ENCODE measurements around the gene SMO. TPM values are rescaled to one million over a fixed set of nuclear protein-coding genes. Genes with fewer than 3 reads are reported as not detected.

The SMO gene
- total RNA-seq, 2 experiments from 2014 or later, result not detected

GRCh38 chr7:129244220-129244619 lies 55.8 kb downstream of the SMO start:
- Histone ChIP-seq H3K4me3 (ENCODE audit: low read length) (no peak overlapping the region), H3K27ac (ENCODE audit: low read depth in 1 of 2, low read length in 2 of 2) (no peak overlapping the region), H3K36me3 (ENCODE audit: insufficient read depth, low read length) (no peaks in the 10 kb centered on the region), H3K27me3 (ENCODE audit: control insufficient read depth in 1 of 2, insufficient read depth in 2 of 2, low read length in 2 of 2) (no peaks in the 10 kb centered on the region), H3K4me1 (ENCODE audit: insufficient read depth, low read length) (no peaks in the 10 kb centered on the region), H3K9me3 (ENCODE audit: control insufficient read depth in 1 of 2, insufficient read depth in 1 of 2, low read length in 2 of 2) (no peaks in the 10 kb centered on the region)
- CTCF ChIA-PET, result no interaction called here
- DNase-seq (no peak), ATAC-seq (ENCODE audit: poor library complexity) (no peak)
- POLR2A ChIA-PET, result no interaction called here
- no peak overlapping the region for H3K4me3 Mint-ChIP-seq
- H3K4me1 Mint-ChIP-seq (ENCODE audit: low read depth), result peaks cover 5% of the 10 kb centered on the region
- TF ChIP-seq, protein P1, sequence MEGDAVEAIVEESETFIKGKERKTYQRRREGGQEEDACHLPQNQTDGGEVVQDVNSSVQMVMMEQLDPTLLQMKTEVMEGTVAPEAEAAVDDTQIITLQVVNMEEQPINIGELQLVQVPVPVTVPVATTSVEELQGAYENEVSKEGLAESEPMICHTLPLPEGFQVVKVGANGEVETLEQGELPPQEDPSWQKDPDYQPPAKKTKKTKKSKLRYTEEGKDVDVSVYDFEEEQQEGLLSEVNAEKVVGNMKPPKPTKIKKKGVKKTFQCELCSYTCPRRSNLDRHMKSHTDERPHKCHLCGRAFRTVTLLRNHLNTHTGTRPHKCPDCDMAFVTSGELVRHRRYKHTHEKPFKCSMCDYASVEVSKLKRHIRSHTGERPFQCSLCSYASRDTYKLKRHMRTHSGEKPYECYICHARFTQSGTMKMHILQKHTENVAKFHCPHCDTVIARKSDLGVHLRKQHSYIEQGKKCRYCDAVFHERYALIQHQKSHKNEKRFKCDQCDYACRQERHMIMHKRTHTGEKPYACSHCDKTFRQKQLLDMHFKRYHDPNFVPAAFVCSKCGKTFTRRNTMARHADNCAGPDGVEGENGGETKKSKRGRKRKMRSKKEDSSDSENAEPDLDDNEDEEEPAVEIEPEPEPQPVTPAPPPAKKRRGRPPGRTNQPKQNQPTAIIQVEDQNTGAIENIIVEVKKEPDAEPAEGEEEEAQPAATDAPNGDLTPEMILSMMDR (IDR thresholded peaks at IDR 0.05), result no peak
- no peak overlapping the region for H3K27ac Mint-ChIP-seq
- intact Hi-C loops (cut with DNase I, micrococcal nuclease), result no loop called here
- peaks cover 25% of the 10 kb centered on the region for H3K36me3 Mint-ChIP-seq (ENCODE audit: low read depth)
- H3K9me3 Mint-ChIP-seq, result peaks cover 7% of the 10 kb centered on the region
- no peaks in the 10 kb centered on the region for H3K27me3 Mint-ChIP-seq

DNA sequence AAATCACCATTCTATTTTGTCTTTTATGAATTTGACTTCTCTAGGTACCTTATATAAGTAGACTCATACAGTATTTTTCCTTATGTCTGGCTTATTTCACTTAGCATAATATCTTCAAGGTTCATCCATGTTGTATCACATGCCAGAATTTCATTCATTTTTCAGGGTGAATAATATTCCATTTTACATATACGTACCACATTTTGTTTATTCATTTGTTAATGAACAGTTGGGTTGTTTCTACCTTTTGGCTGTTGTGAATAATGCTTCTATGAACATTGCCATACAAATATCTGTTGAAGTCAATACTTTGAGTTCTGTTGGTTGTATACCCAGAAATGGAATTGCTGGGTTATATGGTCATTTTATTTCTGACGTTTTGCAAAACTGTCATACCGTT lies 57.1 kb downstream of the SMO start:
- ChIA-PET POLR2A (no interaction called here), CTCF (no interaction called here)
- H3K4me3 Mint-ChIP-seq, result no peak overlapping the region
- H3K27me3 ChIP-seq (ENCODE audit: control insufficient read depth in 1 of 2, insufficient read depth in 2 of 2, low read length in 2 of 2), result no peaks in the 10 kb centered on the region
- no peaks in the 10 kb centered on the region for H3K9me3 ChIP-seq (ENCODE audit: control insufficient read depth in 1 of 2, insufficient read depth in 1 of 2, low read length in 2 of 2)
- no peaks in the 10 kb centered on the region for H3K36me3 ChIP-seq (ENCODE audit: insufficient read depth, low read length)
- H3K27me3 Mint-ChIP-seq, result no peaks in the 10 kb centered on the region
- no peak overlapping the region for H3K4me3 ChIP-seq (ENCODE audit: low read length)
- H3K4me1 Mint-ChIP-seq (ENCODE audit: low read depth), result peaks cover 8% of the 10 kb centered on the region
- H3K27ac Mint-ChIP-seq, result no peak overlapping the region
- H3K9me3 Mint-ChIP-seq, result peaks cover 7% of the 10 kb centered on the region
- H3K27ac ChIP-seq (ENCODE audit: low read depth in 1 of 2, low read length in 2 of 2), result no peak overlapping the region
- no peaks in the 10 kb centered on the region for H3K4me1 ChIP-seq (ENCODE audit: insufficient read depth, low read length)
- ATAC-seq (ENCODE audit: poor library complexity) (no peak), DNase-seq (no peak)
- intact Hi-C loops (cut with DNase I, micrococcal nuclease), result no loop called here
- TF ChIP-seq, protein P1 (IDR thresholded peaks at IDR 0.05), result no peak
- peaks cover 25% of the 10 kb centered on the region for H3K36me3 Mint-ChIP-seq (ENCODE audit: low read depth)

DNA sequence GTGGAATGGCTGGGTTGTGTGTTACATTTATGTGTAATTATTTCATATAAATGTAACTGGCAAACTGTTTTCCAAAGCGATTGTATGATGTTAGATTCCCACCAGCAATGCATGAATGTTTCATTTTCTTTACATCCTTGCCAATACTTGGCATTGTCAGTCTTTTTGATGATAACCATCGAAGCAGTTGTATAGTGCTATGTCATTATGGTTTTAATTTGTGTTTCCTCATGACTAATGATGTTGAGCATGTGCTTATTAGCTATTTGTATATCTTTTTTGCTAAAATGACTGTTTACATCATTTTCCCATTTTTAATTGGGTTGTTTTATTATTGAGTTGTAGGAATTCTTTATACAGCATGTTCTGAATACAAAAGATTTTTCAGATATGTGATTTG lies 58.7 kb downstream of the SMO start:
- H3K27me3 ChIP-seq (ENCODE audit: control insufficient read depth in 1 of 2, insufficient read depth in 2 of 2, low read length in 2 of 2), result no peaks in the 10 kb centered on the region
- ATAC-seq (ENCODE audit: poor library complexity) (no peak), DNase-seq (no peak)
- H3K36me3 ChIP-seq (ENCODE audit: insufficient read depth, low read length), result no peaks in the 10 kb centered on the region
- H3K4me3 ChIP-seq (ENCODE audit: low read length), result no peak overlapping the region
- Mint-ChIP-seq H3K9me3 (peaks cover 7% of the 10 kb centered on the region), H3K4me3 (no peak overlapping the region), H3K36me3 (ENCODE audit: low read depth) (peaks cover 25% of the 10 kb centered on the region), H3K4me1 (ENCODE audit: low read depth) (peaks cover 18% of the 10 kb centered on the region), H3K27me3 (no peaks in the 10 kb centered on the region), H3K27ac (no peak overlapping the region)
- TF ChIP-seq, protein P1 (IDR thresholded peaks at IDR 0.05), result no peak
- CTCF ChIA-PET, result interaction anchor here (0.6 to 1.1 kb wide), 4 partner anchors 8 to 103 kb away, joined by 3 read pairs; no protein-coding TSS in a partner anchor
- H3K9me3 ChIP-seq (ENCODE audit: control insufficient read depth in 1 of 2, insufficient read depth in 1 of 2, low read length in 2 of 2), result no peaks in the 10 kb centered on the region
- POLR2A ChIA-PET, result interaction anchor here (0.6 kb wide), 1 partner anchor 9 kb away, joined by 3 read pairs; no protein-coding TSS in a partner anchor
- H3K4me1 ChIP-seq (ENCODE audit: insufficient read depth, low read length), result no peaks in the 10 kb centered on the region
- intact Hi-C loops (cut with DNase I, micrococcal nuclease), result no loop called here
- no peak overlapping the region for H3K27ac ChIP-seq (ENCODE audit: low read depth in 1 of 2, low read length in 2 of 2)
